Stomach (tissue), 9 donors: ENCODE data around the gene ARL15. TPM values are rescaled to one million over a fixed set of nuclear protein-coding genes. Genes with fewer than 3 reads are reported as not detected.

Experiments
- DNase-seq, 2 donors: peaks; one replicate each; pipeline versions ENCODE4 v3.0.0 to v3.0.0-alpha.2; 2013 to 2019
- H3K27ac ChIP-seq, 5 donors: fragments of 200-600 bp in 4 of 5; sonication (generic) in 4 of 5; one replicate each; pipeline ENCODE4 v1.5.1; 2013 to 2019; ENCODE audit warnings: mild to moderate bottlenecking in 1 of 5, moderate library complexity in 1 of 5
- H3K27me3 ChIP-seq, 3 donors: fragments of 200-600 bp; sonication (generic); one replicate each; pipeline ENCODE4 v1.5.1; 2017 to 2019; ENCODE audit warnings: mixed run types in 1 of 3
- H3K36me3 ChIP-seq, 4 donors: fragments of 200-600 bp; sonication (generic); 1 replicate in 3 of 4; 2 replicates in 1 of 4; pipeline ENCODE4 v1.5.1; 2016 to 2019
- H3K4me1 ChIP-seq, 4 donors: fragments of 200-600 bp; sonication (generic); one replicate each; pipeline ENCODE4 v1.5.1; 2016 to 2019
- H3K4me3 ChIP-seq, 4 donors: fragments of 200-600 bp; sonication (generic) in 3 of 4; one replicate each; pipeline ENCODE4 v1.5.1; 2016 to 2019; ENCODE audit warnings: mild to moderate bottlenecking in 1 of 4
- H3K9me3 ChIP-seq, 4 donors: fragments of 200-600 bp; sonication (generic); one replicate each; pipeline ENCODE4 v1.5.1; 2016 to 2019
- EP300 ChIP-seq: sonication (generic); formaldehyde crosslinking; IDR thresholded peaks from one replicate; pipeline ENCODE4 v1.6.1; 2017; ENCODE audit warnings: antibody characterized with exemption
- POLR2A ChIP-seq, 4 donors: fragments of 450-650 bp; IDR thresholded peaks; one replicate each; pipeline ENCODE4 v1.6.1; 2016; ENCODE audit warnings: antibody characterized with exemption in 4 of 4, control low read depth in 2 of 4, mild to moderate bottlenecking in 1 of 4, moderate library complexity in 1 of 4
- POLR2AphosphoS5 ChIP-seq, 3 donors: sonication (generic); formaldehyde crosslinking; IDR thresholded peaks; one replicate each; pipeline ENCODE4 v1.6.1; 2016; ENCODE audit warnings: antibody characterized with exemption in 3 of 3
- WGBS, 5 donors: extraction: QIAGEN DNeasy Blood & Tissue Kit in 3 of 5; methylation state at CpG; one replicate each; pipeline versions ENCODE4 v1.1.5 to v1.1.7; 2013 to 2018; 5-methylcytosine and 5-hydroxymethylcytosine counted together
- intact Hi-C: fragments of 100-400 bp; cut with DNase I; formaldehyde crosslinking; loops from one replicate; pipeline ENCODE4 v1.15.1; 2023; ENCODE audit warnings: low total_unique reads
- polyA plus RNA-seq, 3 donors: library from polyadenylated mRNA; stranded (reverse); fragments of 200-250 nt; gene quantifications; one replicate each; pipeline ENCODE4 v1.2.3, GENCODE V29; 2013
- total RNA-seq, 5 donors: library from RNA; depleted of rRNA; stranded (reverse); fragments of >200 nt; gene quantifications; one replicate each; pipeline versions ENCODE4 v1.1.0 to v1.2.3, GENCODE V29; 2014 to 2016
- TF ChIP-seq, protein P1 (sequence below), 7 experiments: fragments of 450-650 bp in 4 of 7; fragments of 200-600 bp in 3 of 7; sonication (generic) in 3 of 7; IDR thresholded peaks; one replicate each; pipeline ENCODE4 v1.5.1; 2016 to 2019; ENCODE audit warnings: antibody characterized with exemption in 7 of 7, control low read depth in 2 of 7, mild to moderate bottlenecking in 1 of 7
- donor health status: healthy with polysubstance abuse.
- donor health status: Bipolar disorder and iron deficiency.
- donor health status: healthy.

ARL15 gene
- total and polyA plus RNA-seq, 8 donors, result 1.7 to 72.7 (median 12.6) TPM

DNA sequence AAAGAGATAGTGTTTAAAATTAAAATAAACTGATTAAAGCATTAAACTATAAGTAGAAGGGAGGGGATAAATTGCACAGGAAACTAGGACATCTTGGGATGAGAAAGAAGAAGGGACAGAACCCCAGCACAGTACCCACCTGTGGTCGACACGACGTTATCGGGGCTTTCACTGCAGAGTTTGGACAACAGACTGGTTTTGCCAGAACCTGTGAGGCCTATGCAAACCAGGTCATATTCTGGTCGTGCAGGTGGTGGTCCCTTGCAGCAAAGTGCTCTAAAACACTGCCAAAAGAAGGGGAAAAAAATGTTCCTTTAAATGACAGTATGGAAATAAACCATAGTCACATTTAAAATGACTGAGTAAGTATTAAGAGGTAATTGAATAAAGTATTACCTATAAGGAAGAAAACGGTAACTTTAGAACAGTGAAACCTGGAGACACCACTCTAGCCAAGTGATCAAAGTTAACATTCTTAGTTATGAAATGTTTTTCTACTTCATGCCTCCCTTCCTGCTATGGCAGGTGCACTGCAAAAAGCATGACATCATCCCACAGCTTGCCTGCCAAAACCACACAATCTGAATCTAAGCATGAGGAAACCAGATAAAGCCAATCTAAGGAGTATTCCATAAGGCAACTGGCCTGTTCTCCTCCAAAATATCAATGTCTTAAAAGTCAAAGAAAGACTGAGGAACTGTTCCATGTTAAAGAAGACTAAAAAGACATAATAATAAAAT lies 138.6 kb downstream of the ARL15 start:
- DNase-seq, result peak; percentile 49 to 78
- intact Hi-C loops, result no loop called here
- H3K27ac ChIP-seq, result peak overlapping the region in 1 of 5 donors; percentile 29
- peaks cover 0 to 9% (median 1%) of the 10 kb centered on the region in 4 donors for H3K4me1 ChIP-seq
- WGBS, 5 donors, result 68 to 82% (median 79%) methylated on average over 6 of the region's 6 CpGs
- no peaks in the 10 kb centered on the region for H3K9me3 ChIP-seq
- peaks cover 0 to 13% (median 0%) of the 10 kb centered on the region in 4 donors for H3K36me3 ChIP-seq
- H3K27me3 ChIP-seq, result no peaks in the 10 kb centered on the region
- no peak overlapping the region for H3K4me3 ChIP-seq
- TF ChIP-seq EP300, result no peak
- peak in 1 of 3 donors; percentile 71 for TF ChIP-seq POLR2AphosphoS5 (IDR thresholded peaks at IDR 0.05)
- no peak for TF ChIP-seq POLR2A (IDR thresholded peaks at IDR 0.05)
- TF ChIP-seq, protein P1, sequence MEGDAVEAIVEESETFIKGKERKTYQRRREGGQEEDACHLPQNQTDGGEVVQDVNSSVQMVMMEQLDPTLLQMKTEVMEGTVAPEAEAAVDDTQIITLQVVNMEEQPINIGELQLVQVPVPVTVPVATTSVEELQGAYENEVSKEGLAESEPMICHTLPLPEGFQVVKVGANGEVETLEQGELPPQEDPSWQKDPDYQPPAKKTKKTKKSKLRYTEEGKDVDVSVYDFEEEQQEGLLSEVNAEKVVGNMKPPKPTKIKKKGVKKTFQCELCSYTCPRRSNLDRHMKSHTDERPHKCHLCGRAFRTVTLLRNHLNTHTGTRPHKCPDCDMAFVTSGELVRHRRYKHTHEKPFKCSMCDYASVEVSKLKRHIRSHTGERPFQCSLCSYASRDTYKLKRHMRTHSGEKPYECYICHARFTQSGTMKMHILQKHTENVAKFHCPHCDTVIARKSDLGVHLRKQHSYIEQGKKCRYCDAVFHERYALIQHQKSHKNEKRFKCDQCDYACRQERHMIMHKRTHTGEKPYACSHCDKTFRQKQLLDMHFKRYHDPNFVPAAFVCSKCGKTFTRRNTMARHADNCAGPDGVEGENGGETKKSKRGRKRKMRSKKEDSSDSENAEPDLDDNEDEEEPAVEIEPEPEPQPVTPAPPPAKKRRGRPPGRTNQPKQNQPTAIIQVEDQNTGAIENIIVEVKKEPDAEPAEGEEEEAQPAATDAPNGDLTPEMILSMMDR (IDR thresholded peaks at IDR 0.05), result no peak

DNA sequence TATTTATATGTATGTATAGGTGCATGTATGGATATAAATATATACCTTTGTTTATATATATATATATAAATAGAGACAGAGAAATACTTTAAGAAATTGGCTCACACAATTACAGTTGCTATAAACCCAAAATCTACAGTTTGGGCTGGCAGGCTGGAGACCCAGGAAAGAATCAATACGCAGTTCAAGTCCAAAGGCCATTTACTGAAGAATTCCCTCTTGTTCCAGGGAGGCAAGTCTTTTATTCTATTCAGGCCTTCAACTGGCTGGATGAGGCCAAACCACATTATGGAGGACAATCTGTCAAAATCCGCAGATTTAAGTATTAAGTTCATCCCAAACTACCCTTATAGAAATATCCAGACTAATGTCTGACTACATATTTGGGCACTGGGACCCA lies 144.7 kb downstream of the ARL15 start:
- 48 to 77% (median 56%) methylated on average over 2 of the region's 2 CpGs for WGBS, 5 donors
- intact Hi-C loops, result no loop called here
- TF ChIP-seq, protein P1 (IDR thresholded peaks at IDR 0.05), result no peak
- TF ChIP-seq POLR2A (IDR thresholded peaks at IDR 0.05) (no peak), EP300 (no peak), POLR2AphosphoS5 (IDR thresholded peaks at IDR 0.05) (no peak)

DNA sequence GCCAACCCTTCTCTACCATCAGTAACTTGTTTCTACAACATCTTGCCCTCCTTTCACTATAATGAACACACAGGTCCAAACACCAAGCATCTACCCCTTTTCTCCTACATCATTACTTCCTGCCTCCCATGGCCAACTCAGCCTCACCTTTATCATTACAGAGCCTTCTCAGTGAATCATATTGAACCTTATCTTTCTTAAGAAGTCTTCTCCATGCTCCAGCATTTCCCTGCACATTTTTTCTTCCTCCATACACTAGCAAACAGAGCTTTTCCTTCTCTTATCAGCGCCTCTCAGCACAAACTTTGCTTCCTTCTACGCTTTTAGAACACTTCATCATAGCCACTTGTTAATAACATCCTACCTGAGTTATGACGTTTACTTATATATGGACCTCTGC lies 148.2 kb downstream of the ARL15 start:
- peaks cover 0 to 5% (median 0%) of the 10 kb centered on the region in 4 donors for H3K36me3 ChIP-seq
- DNase-seq, result no peak
- no peak overlapping the region for H3K27ac ChIP-seq
- WGBS, 5 donors, result 72 to 91% (median 79%) methylated on average over 3 of the region's 3 CpGs
- no peaks in the 10 kb centered on the region for H3K9me3 ChIP-seq
- intact Hi-C loops, result no loop called here
- peaks cover 0 to 9% (median 3%) of the 10 kb centered on the region in 4 donors for H3K4me1 ChIP-seq
- no peaks in the 10 kb centered on the region for H3K27me3 ChIP-seq
- TF ChIP-seq, protein P1 (IDR thresholded peaks at IDR 0.05), result no peak
- TF ChIP-seq POLR2A (IDR thresholded peaks at IDR 0.05) (no peak), EP300 (no peak), POLR2AphosphoS5 (IDR thresholded peaks at IDR 0.05) (no peak)
- H3K4me3 ChIP-seq, result no peak overlapping the region

More for the DNA sequence above, 144.7 kb downstream of the ARL15 start:
- Histone ChIP-seq H3K27ac (no peak overlapping the region), H3K36me3 (peaks cover 0 to 14% (median 0%) of the 10 kb centered on the region in 4 donors), H3K4me1 (no peaks in the 10 kb centered on the region), H3K4me3 (no peak overlapping the region), H3K9me3 (no peaks in the 10 kb centered on the region), H3K27me3 (no peaks in the 10 kb centered on the region)
- no peak for DNase-seq

DNA sequence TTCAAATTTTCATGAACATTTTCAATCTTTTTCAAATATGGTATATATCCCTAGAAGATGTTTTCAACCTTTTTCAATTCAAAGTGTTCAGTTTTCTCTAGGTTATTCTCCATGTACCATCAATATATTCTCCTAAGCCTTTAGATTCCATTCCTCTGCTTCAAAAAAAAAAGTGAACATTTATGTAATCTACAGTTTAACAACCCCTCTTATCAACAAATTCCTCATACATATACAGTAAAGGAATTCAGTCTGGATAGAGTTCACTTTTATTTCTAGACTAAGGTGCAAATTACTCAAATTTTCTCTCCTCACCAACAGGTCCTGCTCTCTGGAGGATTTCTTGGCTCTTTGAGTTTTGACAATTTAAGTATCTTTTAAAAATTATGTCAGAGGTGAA lies 150.0 kb downstream of the ARL15 start:
- peaks cover 0 to 9% (median 3%) of the 10 kb centered on the region in 4 donors for H3K4me1 ChIP-seq
- H3K27ac ChIP-seq, result no peak overlapping the region
- no peaks in the 10 kb centered on the region for H3K9me3 ChIP-seq
- no peak for TF ChIP-seq POLR2AphosphoS5 (IDR thresholded peaks at IDR 0.05)
- TF ChIP-seq, protein P1 (IDR thresholded peaks at IDR 0.05), result no peak
- TF ChIP-seq POLR2A (IDR thresholded peaks at IDR 0.05), result no peak
- no peak for TF ChIP-seq EP300
- intact Hi-C loops, result no loop called here
- no peak overlapping the region for H3K4me3 ChIP-seq
- no peaks in the 10 kb centered on the region for H3K27me3 ChIP-seq
- no peak for DNase-seq
- H3K36me3 ChIP-seq, result no peaks in the 10 kb centered on the region
